GM21786 (cell line): ENCODE data around the gene KRTAP4-8.
"Not testable (repeated sequence)": the region's sequence is repeated elsewhere in the genome, so short reads cannot be mapped to it uniquely, and the experiment has no call there.

Experiments
- ATAC-seq: cut with Tn5 transposase; IDR thresholded peaks from one replicate; pipeline ENCODE4 v1.9.1; 2021; ENCODE audit not compliant: unreplicated experiment

The KRTAP4-8 gene

GRCh38 chr17:41098042-41098441, at the start of gene KRTAP4-8:
Gene KRTAP4-8 (minus strand): TSS chr17:41098142. CDS start chr17:41098084, 58 bp downstream.
- no peak for ATAC-seq

GRCh38 chr17:41145261-41145660, 47.3 kb upstream of the KRTAP4-8 start:
- no peak for ATAC-seq

GRCh38 chr17:41144846-41145245, 46.9 kb upstream of the KRTAP4-8 start:
- no peak for ATAC-seq

DNA sequence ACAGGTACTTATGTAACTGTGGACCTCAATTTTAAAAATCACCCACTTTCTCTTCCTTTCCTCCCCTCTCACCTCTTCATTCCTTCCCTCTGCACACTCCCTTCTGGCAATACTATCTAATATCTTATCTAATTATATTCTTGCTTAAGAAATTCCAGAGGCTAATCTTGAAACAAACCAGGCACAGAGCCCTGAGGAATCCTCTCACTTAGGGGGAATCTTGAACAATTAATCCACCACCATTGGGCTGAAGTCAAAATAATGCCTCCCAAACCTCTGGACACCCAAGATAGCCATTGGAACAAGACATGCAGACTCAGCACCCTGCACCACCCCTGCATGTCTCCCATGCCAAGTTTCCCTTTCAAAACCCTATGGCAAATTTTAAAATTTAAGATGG, 43.4 kb upstream of the KRTAP4-8 start:
- ATAC-seq = no peak

GRCh38 chr17:41140360-41141131, 42.6 kb upstream of the KRTAP4-8 start, which contains the start of gene KRTAP4-6:
Gene KRTAP4-6 (minus strand): TSS chr17:41140544. CDS start chr17:41140487, 57 bp downstream.
- no peak for ATAC-seq

DNA sequence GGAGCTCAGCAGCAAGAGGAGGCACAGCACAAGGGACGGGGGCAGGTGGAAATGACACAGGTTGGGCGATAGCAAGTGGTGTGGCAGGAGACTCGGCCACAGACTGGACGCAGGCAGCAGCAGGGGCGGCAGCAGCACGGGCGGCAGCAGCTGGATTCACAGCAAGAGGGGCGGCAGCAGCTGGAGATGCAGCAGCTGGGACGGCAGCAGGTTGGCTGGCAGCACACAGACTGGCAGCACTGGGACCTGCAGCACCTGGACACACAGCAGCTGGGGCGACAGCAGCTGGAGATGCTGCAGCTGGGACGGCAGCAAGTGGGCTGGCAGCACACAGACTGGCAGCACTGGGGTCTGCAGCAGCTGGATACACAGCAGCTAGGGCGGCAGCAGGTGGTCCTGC, 41.9 kb upstream of the KRTAP4-8 start:
- ATAC-seq = not testable (repeated sequence)

GRCh38 chr17:41133880-41134735, 36.2 kb upstream of the KRTAP4-8 start:
- no peak for ATAC-seq

- ATAC-seq = no peak
Measured at GRCh38 chr17:41131979-41132378, 34.0 kb upstream of the KRTAP4-8 start.

DNA sequence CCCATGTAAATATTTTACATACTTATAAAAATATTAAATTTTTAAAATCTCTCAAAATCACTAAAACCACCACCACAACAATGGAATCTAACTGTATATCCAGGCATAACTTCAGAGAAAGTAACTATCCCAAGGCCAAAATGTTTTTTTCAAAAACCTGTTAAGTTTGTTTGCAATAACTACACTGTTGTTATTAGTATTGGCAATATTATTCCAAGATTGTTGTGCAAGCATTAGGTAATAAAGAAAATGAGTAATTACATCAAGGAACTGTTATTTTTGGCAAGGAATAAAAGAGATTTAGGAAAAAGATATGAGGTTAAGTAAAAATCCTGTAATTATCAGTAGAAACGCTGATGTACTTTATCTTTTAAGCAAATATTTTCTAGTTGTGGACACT, 29.4 kb upstream of the KRTAP4-8 start:
- no peak for ATAC-seq

DNA sequence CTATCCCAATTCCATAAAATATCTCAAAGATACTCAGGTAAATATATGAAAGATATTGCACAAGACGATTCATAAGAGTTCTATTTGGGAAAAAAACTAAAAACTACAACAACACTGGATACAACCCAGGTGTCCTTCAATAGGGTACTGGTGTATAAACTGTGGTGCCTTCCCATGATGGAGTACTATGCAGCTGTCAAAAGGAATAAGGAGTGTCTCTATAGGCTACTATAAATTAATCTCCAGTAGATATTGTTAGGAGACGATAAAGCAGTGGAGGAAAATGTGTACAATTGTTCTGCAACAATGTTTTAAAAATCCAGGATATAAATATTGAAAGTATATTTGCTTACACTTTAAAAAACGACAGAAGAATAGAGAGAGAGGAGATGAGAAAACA, 28.5 kb upstream of the KRTAP4-8 start:
- no peak for ATAC-seq

GRCh38 chr17:41125064-41125463, 27.1 kb upstream of the KRTAP4-8 start:
- ATAC-seq = no peak

DNA sequence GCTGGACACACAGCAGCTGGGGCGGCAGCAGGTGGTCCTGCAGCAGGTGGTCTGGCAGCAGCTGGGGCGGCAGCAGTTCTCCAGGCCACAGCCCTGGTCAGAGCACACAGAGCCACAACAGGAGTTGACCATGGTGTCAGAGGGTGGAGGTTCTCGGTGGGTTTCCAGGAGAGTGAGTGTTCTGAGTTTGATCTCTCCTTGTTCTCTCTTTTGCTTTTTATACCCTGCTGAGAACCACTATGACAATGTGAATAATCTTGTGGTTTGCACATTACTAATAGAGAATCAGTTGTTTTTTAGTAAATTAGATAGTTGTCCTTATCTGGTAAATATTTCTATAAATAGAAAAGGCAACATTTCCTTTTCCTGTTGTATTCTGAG, 26.0 kb upstream of the KRTAP4-8 start, which contains the start of gene KRTAP4-12:
Gene KRTAP4-12 (minus strand): TSS at position 192 of the 381 bp plus-strand sequence. CDS start 60 bp downstream, at position 132.
- not testable (repeated sequence) for ATAC-seq

DNA sequence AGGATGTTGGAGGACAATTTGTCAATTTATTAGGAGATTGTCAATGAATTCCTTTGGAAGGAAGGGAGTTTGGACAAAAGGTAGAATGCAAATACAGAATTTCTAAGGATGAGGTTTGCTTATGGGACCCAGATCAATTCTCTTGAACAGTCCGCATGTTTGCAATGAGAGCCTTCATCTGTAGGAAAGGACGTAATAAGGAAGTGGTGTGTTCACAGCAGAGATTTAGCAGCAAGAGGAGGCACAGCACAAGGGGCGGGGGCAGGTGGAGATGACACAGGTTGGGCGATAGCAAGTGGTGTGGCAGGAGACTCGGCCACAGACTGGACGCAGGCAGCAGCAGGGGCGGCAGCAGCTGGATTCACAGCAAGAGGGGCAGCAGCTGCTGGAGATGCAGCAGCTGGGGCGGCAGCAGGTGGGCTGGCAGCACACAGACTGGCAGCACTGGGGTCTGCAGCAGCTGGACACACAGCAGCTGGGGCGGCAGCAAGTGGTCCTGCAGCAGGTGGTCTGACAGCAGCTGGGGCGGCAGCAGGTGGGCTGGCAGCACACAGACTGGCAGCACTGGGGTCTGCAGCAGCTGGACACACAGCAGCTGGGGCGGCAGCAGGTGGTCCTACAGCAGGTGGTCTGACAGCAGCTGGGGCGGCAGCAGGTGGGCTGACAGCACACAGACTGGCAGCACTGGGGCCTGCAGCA, 25.5 kb upstream of the KRTAP4-8 start:
- not testable (repeated sequence) for ATAC-seq

DNA sequence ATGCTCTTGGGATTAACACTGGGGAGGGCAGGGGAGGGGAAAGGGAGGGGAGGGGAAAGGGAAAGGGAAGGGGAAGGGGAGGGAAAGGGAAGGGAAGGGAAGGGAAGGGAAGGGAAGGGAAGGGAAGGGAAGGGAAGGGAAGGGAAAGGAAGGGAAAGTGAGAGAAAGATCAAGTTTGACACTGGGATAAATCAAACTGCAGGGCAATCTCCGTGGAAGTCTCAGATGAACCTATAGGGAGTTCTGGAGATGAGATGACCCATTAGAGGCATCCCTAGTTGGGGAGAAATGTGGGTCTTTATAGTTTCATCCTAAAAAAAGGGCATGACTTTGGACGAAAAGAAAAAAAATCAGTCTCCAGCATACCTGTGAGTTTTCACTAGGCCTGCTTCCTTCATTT, 23.8 kb upstream of the KRTAP4-8 start:
- ATAC-seq = no peak

DNA sequence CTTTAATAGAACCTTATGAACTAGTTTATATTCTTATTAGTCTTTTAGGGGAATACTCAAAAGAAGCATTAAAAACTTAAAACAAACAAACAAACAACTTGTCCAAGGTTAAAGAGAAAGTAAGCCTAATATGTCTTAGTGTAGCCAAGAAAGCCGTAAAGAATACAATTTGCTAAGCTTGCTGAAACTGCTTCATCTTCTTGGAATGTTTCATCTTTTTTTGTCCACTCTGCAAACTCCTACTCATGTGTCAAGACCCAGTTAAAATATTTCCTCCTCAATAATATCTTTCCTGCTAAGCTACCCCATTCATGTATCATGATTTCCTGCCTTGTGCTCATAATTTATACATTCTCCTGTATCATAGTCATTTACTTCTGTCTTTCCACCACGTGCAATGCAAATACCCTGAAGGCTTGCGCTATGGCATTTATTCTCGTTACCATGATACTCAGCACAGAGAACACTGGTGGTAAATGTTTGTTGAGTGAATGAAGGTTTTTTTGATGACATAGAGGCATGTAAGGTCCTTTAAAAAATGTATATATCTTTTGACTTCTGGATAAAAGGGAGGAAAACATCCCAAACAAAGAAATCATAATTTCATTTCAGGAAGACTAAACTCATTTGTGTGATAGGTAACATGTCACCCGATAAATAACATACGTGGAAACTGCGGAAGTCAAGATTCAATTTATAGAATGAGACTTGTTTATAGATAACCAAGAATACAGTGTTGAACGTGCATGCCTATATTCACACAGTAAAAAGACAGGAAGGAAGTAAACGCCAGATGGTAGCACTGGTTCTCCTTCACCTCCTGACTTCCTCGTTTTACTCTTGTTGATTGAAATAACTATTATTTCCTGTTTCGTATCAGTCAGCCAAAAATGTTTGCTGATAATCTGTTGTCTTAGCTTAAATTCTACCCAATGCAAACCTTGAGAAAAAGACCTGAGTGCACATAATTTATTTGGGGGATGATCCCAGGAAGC, 22.1 kb upstream of the KRTAP4-8 start:
- ATAC-seq = not testable (repeated sequence)

GRCh38 chr17:41118721-41119120, 20.8 kb upstream of the KRTAP4-8 start:
- no peak for ATAC-seq

- ATAC-seq = not testable (repeated sequence)
Measured at GRCh38 chr17:41117846-41118386, 20.0 kb upstream of the KRTAP4-8 start, which contains the start of gene KRTAP4-11. Gene KRTAP4-11 (minus strand): TSS chr17:41118373. CDS start chr17:41118315, 58 bp downstream.

GRCh38 chr17:41116297-41116696, 18.4 kb upstream of the KRTAP4-8 start:
- no peak for ATAC-seq

DNA sequence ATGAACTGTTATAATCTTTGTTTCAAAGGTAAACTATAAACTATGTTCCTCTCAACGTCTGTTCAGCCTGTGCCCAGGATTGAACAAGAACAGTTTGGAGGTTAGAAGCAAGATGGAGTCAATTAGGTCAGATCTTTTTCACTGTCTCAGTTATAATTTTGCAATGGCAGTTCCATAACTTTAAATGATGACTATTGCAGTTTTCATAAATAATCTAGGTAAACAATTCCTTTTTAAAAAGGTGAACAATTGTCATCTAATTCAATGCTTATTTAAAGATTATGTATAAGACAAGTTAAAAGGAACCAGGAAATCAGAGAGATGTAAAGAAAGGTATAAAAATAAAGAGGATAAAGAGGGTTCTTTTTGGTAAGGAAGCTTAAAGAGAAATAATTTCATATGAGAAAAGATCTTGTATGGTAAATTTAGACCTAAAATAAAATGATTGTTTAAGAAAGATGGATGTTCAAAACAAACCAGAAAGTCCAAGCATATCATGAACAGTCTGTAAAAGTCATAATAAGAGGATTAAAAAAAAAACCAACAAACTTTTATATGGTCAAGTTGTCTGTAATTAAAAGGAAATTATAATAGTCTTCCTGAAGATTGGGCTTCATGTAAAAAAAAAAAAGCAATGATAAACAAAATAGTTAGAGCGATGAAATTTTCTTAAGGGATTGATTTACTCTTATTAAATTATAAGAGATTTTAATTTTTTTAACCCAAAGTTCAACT, 13.4 kb upstream of the KRTAP4-8 start:
- no peak for ATAC-seq
